ENCODE results near the gene EXOC3L4.

DNA sequence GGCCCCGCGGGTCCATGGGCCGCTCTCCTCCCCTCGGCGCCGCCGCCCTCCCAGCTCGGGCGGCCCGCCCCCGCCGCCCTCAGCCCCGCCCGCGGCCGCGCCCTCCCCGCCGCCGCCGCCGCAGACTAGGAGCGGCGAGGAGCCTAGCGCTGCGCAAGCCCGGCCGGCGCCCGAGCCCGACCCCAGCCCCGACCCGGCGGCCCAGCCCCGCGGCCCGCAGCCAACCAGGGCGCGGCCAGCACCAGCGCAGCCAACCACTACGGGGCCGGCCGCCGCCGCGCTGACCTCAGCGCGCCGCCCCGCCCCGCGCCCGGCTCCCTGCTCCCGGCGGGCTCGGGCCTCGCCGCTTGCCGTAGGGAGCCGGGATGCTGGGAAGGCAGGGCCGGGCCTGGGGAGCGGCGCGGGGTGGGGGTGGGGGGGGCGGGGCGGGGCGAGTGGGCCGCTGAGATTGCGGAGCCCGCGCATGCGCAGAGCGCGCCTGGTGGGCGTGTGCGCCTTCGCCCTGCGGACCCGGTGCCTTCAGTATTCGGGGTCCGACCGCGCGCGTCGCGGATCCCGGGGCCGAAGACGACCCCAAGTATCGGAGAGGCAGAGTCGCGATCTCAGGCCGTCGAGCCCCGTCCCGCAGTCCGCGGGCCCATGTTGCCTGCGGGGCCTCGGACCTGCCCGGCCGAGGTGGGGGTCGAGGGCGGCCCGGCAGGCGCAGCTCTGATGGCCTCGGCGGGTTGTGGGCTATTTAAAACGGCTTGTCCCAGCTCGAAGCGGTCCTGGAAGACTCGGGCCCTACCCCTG lies 37.0 kb upstream of the EXOC3L4 start, which contains the start of gene CDC42BPB:
- TF ChIP-seq CTCF (IDR thresholded peaks at IDR 0.05; ENCODE audit: low read depth, low read length, poor library complexity, severe bottlenecking) (no peak), EZH2phosphoT487 (IDR thresholded peaks at IDR 0.05; ENCODE audit: borderline replicate concordance, low read length) (no peak)
